Measurements from ENCODE around the gene COL12A1.
A peak's percentile ranks its signal among the peaks of the same experiment; 100 is the strongest.

The COL12A1 gene

DNA sequence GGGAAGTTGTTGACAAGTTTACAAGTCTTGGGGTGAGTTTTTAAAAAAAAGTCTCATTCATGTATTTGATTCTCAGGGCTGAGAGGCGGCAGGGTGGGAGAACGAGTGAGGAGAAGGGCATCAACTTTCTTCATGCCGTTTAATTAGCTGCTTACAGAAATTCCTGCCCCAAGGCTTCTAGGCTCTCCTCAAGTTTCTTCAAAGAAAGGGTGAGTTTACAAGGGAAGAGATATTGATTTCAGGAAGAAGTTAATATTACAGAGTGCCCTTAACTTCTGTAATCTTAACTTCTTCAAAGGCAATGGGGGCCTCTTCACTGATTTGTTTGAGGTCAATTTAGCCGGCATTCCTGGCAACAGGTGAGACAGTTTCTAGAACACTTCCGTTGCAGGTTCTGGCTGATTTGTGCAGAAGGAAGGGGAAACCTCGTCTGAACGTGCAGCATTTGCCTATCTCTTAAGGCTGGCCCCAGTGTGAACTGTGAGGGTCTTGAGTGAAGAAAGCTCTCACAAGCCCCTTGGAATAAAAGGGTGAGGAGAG is 3.4 kb upstream of the COL12A1 start:
- DNase-seq (no peak), ATAC-seq (ENCODE audit: insufficient read depth, low read depth) (no peak)
- no peak for TF ChIP-seq EZH2 (IDR thresholded peaks at IDR 0.05; ENCODE audit: borderline replicate concordance, low read depth, low read length, severe bottlenecking)
- TF ChIP-seq, protein P1, sequence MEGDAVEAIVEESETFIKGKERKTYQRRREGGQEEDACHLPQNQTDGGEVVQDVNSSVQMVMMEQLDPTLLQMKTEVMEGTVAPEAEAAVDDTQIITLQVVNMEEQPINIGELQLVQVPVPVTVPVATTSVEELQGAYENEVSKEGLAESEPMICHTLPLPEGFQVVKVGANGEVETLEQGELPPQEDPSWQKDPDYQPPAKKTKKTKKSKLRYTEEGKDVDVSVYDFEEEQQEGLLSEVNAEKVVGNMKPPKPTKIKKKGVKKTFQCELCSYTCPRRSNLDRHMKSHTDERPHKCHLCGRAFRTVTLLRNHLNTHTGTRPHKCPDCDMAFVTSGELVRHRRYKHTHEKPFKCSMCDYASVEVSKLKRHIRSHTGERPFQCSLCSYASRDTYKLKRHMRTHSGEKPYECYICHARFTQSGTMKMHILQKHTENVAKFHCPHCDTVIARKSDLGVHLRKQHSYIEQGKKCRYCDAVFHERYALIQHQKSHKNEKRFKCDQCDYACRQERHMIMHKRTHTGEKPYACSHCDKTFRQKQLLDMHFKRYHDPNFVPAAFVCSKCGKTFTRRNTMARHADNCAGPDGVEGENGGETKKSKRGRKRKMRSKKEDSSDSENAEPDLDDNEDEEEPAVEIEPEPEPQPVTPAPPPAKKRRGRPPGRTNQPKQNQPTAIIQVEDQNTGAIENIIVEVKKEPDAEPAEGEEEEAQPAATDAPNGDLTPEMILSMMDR (IDR thresholded peaks at IDR 0.05; ENCODE audit: borderline replicate concordance, extremely low read depth, low read length, poor library complexity, severe bottlenecking), result no peak
- no peak overlapping the region for H3K4me2 ChIP-seq (ENCODE audit: insufficient read depth, low read length)
- no peaks in the 10 kb centered on the region for H3K4me1 ChIP-seq (ENCODE audit: insufficient read depth, low read length)
- no peaks in the 10 kb centered on the region for H3K79me2 ChIP-seq (ENCODE audit: insufficient read depth, low read length)
- H3K9ac ChIP-seq (ENCODE audit: low read depth, low read length), result no peak overlapping the region
- no peaks in the 10 kb centered on the region for H4K20me1 ChIP-seq (ENCODE audit: insufficient read depth, low read length)
- H3K9me3 ChIP-seq (ENCODE audit: insufficient read depth, low read length, severe bottlenecking), result no peaks in the 10 kb centered on the region
- H3K27me3 ChIP-seq (ENCODE audit: insufficient read depth, low read length, poor library complexity), result no peaks in the 10 kb centered on the region
- no peak overlapping the region for H3K27ac ChIP-seq (ENCODE audit: low read length)
- no peaks in the 10 kb centered on the region for H3K36me3 ChIP-seq (ENCODE audit: insufficient read depth, low read length)
- H3K4me3 ChIP-seq (ENCODE audit: low read depth in 1 of 2, low read length in 2 of 2), result no peak overlapping the region
- no peak overlapping the region for H2AFZ ChIP-seq (ENCODE audit: low read depth, low read length)

DNA sequence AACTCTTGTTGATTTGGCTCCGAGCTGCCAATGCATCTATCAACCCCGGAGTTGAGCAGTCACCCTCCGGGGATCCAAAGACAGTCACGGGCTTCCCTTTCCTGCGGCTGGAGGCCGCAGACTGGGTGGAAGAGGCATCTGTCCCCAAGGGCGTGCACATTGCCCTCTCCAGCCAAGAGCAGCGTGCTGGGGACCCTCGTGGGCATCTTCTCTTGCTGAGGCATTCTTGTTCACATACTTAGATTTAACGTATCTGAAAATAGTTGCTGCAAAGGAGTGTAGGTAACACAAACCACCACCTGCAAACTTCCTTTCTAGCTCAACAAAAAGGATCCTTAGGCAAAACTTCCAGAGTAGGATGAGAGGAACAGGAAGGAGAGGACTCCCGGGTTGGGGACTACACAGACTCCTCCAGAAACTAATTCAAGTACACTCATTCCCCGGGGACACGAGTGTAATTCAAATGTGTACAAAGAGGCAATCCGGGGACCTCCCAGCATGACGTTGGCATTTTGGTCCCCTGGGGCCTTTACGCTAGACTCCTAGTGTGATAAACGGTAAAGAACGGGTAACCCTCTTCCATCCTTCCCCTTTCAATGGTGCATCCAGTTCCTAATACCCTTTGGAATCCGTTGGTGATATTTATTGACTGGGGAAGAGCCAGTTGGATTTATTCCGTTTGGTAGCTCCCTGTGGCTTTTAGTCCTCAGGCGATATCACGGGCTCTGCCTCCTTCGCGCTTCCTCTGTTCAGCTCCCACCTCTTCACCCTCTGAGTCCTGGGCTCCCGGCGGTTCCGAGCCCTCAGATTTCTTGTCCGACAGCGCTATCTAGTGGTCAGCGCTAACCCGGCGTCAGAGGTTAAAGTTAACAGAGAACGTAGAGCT is 2.7 kb upstream of the COL12A1 start:
- no peaks in the 10 kb centered on the region for H3K27me3 ChIP-seq (ENCODE audit: insufficient read depth, low read length, poor library complexity)
- H4K20me1 ChIP-seq (ENCODE audit: insufficient read depth, low read length), result no peaks in the 10 kb centered on the region
- H3K9ac ChIP-seq (ENCODE audit: low read depth, low read length), result no peak overlapping the region
- ATAC-seq (ENCODE audit: insufficient read depth, low read depth) (peak; percentile 96), DNase-seq (peak; percentile 75)
- TF ChIP-seq EZH2 (IDR thresholded peaks at IDR 0.05; ENCODE audit: borderline replicate concordance, low read depth, low read length, severe bottlenecking), result no peak
- TF ChIP-seq, protein P1 (IDR thresholded peaks at IDR 0.05; ENCODE audit: borderline replicate concordance, extremely low read depth, low read length, poor library complexity, severe bottlenecking), result peak; percentile 95
- H3K4me1 ChIP-seq (ENCODE audit: insufficient read depth, low read length), result no peaks in the 10 kb centered on the region
- H3K79me2 ChIP-seq (ENCODE audit: insufficient read depth, low read length), result no peaks in the 10 kb centered on the region
- no peak overlapping the region for H3K4me3 ChIP-seq (ENCODE audit: low read depth in 1 of 2, low read length in 2 of 2)
- no peak overlapping the region for H2AFZ ChIP-seq (ENCODE audit: low read depth, low read length)
- no peaks in the 10 kb centered on the region for H3K9me3 ChIP-seq (ENCODE audit: insufficient read depth, low read length, severe bottlenecking)
- no peak overlapping the region for H3K4me2 ChIP-seq (ENCODE audit: insufficient read depth, low read length)
- H3K36me3 ChIP-seq (ENCODE audit: insufficient read depth, low read length), result no peaks in the 10 kb centered on the region
- H3K27ac ChIP-seq (ENCODE audit: low read length), result no peak overlapping the region

DNA sequence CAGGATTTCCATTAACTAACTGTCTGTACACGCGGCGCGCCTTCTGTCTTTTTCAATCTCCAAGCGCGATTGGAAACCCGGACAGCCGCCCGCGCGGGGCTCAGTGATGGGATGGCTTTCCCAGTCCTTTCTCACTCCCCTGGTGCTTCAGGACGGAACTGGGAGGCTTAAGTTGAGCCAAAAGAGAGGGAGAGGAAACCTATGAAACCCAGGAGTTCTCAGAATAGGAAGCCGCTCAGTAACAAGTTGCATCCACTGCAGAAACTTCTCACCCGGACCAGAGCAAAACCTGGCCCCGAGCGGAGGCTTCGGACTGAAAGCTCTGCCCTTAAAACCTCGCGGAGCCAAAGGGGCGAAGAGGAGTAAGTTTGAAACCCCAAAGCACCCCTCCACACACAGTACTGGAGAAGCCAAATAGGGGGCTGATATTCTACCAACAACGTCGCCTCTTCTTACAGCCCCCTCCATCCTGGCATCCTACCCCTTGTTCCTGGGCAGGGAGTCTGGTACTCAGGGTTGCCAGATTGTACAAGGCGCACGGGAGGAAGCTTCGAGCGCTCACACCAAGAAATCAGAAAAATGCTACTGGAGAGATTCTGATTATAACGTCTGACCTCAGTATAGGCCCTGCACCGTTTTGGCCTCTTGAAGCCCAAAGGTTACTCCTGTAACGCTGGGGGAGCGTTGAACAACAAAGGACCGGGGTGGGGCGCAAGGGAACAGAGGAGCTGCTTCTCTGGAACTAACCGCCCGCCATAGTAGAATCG is 906 bp upstream of the COL12A1 start:
- Histone ChIP-seq H3K27ac (ENCODE audit: low read length) (no peak overlapping the region), H3K4me2 (ENCODE audit: insufficient read depth, low read length) (no peak overlapping the region), H3K9me3 (ENCODE audit: insufficient read depth, low read length, severe bottlenecking) (no peaks in the 10 kb centered on the region), H2AFZ (ENCODE audit: low read depth, low read length) (no peak overlapping the region), H3K9ac (ENCODE audit: low read depth, low read length) (no peak overlapping the region), H3K4me3 (ENCODE audit: low read depth in 1 of 2, low read length in 2 of 2) (no peak overlapping the region), H3K79me2 (ENCODE audit: insufficient read depth, low read length) (no peaks in the 10 kb centered on the region), H3K36me3 (ENCODE audit: insufficient read depth, low read length) (no peaks in the 10 kb centered on the region), H3K4me1 (ENCODE audit: insufficient read depth, low read length) (no peaks in the 10 kb centered on the region), H3K27me3 (ENCODE audit: insufficient read depth, low read length, poor library complexity) (no peaks in the 10 kb centered on the region), H4K20me1 (ENCODE audit: insufficient read depth, low read length) (no peaks in the 10 kb centered on the region)
- ATAC-seq (ENCODE audit: insufficient read depth, low read depth), result no peak
- TF ChIP-seq, protein P1 (IDR thresholded peaks at IDR 0.05; ENCODE audit: borderline replicate concordance, extremely low read depth, low read length, poor library complexity, severe bottlenecking), result no peak
- no peak for TF ChIP-seq EZH2 (IDR thresholded peaks at IDR 0.05; ENCODE audit: borderline replicate concordance, low read depth, low read length, severe bottlenecking)
- no peak for DNase-seq
